ENCODE data around the gene ALKBH6.

DNA sequence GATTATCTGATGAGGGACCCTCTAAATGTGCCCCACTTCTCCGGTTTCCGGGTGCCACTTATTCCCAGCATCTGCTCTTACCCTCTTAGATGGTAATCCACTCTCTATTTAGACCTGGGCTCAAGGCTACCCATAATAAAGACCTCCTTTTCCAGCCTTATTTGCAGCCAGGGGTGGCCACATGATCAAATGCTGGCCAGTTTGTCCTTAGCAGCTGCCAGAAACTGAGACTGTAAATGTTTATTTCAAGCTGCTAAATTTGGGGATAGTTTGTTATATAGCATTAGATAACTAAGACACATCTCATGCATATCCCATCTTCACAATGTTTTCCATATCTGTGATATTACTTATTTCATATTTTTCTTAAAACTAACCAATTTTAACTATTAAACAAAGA, 29.9 kb upstream of the ALKBH6 start:
- TF ChIP-seq, protein P1, sequence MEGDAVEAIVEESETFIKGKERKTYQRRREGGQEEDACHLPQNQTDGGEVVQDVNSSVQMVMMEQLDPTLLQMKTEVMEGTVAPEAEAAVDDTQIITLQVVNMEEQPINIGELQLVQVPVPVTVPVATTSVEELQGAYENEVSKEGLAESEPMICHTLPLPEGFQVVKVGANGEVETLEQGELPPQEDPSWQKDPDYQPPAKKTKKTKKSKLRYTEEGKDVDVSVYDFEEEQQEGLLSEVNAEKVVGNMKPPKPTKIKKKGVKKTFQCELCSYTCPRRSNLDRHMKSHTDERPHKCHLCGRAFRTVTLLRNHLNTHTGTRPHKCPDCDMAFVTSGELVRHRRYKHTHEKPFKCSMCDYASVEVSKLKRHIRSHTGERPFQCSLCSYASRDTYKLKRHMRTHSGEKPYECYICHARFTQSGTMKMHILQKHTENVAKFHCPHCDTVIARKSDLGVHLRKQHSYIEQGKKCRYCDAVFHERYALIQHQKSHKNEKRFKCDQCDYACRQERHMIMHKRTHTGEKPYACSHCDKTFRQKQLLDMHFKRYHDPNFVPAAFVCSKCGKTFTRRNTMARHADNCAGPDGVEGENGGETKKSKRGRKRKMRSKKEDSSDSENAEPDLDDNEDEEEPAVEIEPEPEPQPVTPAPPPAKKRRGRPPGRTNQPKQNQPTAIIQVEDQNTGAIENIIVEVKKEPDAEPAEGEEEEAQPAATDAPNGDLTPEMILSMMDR (IDR thresholded peaks at IDR 0.05; ENCODE audit: poor library complexity) = no peak
- TF ChIP-seq EZH2 (IDR thresholded peaks at IDR 0.05; ENCODE audit: borderline replicate concordance) = no peak
